Osteoblast (primary cell): ENCODE data around the gene SKA2. TPM values are rescaled to one million over a fixed set of nuclear protein-coding genes. Genes with fewer than 3 reads are reported as not detected.
"Not testable (repeated sequence)": the region's sequence is repeated elsewhere in the genome, so short reads cannot be mapped to it uniquely, and the experiment has no call there.

Source experiments
- DNase-seq: peaks from one replicate; pipeline ENCODE4 v3.0.0; 2011; ENCODE audit warnings: low spot score, mixed read lengths; ENCODE audit not compliant: insufficient read length; ENCODE audit errors: missing footprints
- H2AFZ ChIP-seq: 2 replicates; pipeline ENCODE4 v1.6.0; 2011; ENCODE audit warnings: mild to moderate bottlenecking, low read length
- H3K27ac ChIP-seq: 2 replicates; pipeline ENCODE4 v1.5.1; 2011; ENCODE audit warnings: mild to moderate bottlenecking, low read depth, low read length, moderate library complexity
- H3K27me3 ChIP-seq: 2 replicates; pipeline ENCODE4 v1.6.0; 2012; ENCODE audit warnings: mild to moderate bottlenecking, control low read depth, inconsistent platforms, low read length, moderate library complexity; ENCODE audit not compliant: insufficient read depth
- H3K36me3 ChIP-seq: 2 replicates; pipeline ENCODE4 v1.5.1; 2011; ENCODE audit warnings: mild to moderate bottlenecking, low read length, control low read depth, moderate library complexity; ENCODE audit not compliant: insufficient read depth
- H3K4me1 ChIP-seq: 2 replicates; pipeline ENCODE4 v1.5.1; 2011; ENCODE audit warnings: mild to moderate bottlenecking, low read length, control low read depth, moderate library complexity; ENCODE audit not compliant: insufficient read depth
- H3K4me2 ChIP-seq: 2 replicates; pipeline ENCODE4 v1.6.0; 2011; ENCODE audit warnings: mild to moderate bottlenecking, low read length; ENCODE audit not compliant: insufficient read depth
- H3K4me3 ChIP-seq: fragments of 200-600 bp; sonication (generic); 3 replicates; pipeline ENCODE4 v1.5.1; 2012; ENCODE audit warnings: mild to moderate bottlenecking, low read length, inconsistent platforms; ENCODE audit not compliant: insufficient read depth
- H3K79me2 ChIP-seq: 2 replicates; pipeline ENCODE4 v1.6.0; 2012; ENCODE audit warnings: mild to moderate bottlenecking, low read length, control low read depth, inconsistent platforms; ENCODE audit not compliant: insufficient read depth
- H3K9me3 ChIP-seq: 2 replicates; pipeline ENCODE4 v1.5.1; 2011; ENCODE audit warnings: low read depth, low read length, control low read depth
- H4K20me1 ChIP-seq: 2 replicates; pipeline ENCODE4 v1.6.0; 2012; ENCODE audit warnings: mild to moderate bottlenecking, low read length, control low read depth; ENCODE audit not compliant: insufficient read depth
- total RNA-seq: library from RNA; depleted of rRNA; stranded (reverse); fragments of >200 nt; gene quantifications from 2 replicates; pipeline ENCODE4 v1.2.3, GENCODE V29; 2012
- TF ChIP-seq, protein P1 (sequence below): IDR thresholded peaks from 2 replicates; pipeline ENCODE4 v1.5.1; 2011; ENCODE audit warnings: mild to moderate bottlenecking, low read depth, low read length, moderate library complexity; ENCODE audit errors: extremely low read depth

SKA2 gene
- total RNA-seq, 1 donor, result 32.6 TPM

DNA sequence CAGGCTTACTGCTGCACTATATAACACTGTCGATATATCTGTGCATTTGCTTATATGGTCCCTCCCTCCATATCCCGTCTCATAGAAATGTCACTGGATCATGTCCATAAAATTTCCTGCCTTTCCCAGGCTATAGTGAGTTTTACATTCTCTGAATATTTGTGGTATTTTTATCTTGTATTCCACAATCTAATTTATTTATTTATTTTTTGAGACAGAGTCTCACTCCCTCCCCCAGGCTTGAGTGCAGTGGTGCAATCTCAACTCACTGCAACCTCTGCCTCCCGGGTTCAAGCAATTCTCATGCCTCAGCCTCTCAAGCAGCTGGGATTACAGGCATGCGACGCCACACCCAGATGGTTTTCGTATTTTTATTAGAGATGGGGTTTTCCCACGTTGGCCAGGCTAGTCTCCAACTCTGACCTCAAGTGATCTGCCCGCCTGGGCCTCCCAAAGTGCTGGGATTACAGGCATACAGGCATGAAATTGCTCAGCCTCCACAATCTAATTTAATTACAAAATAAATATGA is 61.2 kb downstream of the SKA2 start:
- Histone ChIP-seq H3K9me3 (no peaks in the 10 kb centered on the region), H3K4me3 (peak overlapping the region; percentile 18), H3K79me2 (peaks cover 35% of the 10 kb centered on the region), H3K4me2 (peak overlapping the region; percentile 68), H3K27me3 (no peaks in the 10 kb centered on the region), H4K20me1 (no peaks in the 10 kb centered on the region), H3K36me3 (peaks cover 5% of the 10 kb centered on the region), H3K27ac (peak overlapping the region; percentile 90), H3K4me1 (peaks cover 25% of the 10 kb centered on the region), H2AFZ (peak overlapping the region; percentile 21)
- DNase-seq, result no peak
- TF ChIP-seq, protein P1, sequence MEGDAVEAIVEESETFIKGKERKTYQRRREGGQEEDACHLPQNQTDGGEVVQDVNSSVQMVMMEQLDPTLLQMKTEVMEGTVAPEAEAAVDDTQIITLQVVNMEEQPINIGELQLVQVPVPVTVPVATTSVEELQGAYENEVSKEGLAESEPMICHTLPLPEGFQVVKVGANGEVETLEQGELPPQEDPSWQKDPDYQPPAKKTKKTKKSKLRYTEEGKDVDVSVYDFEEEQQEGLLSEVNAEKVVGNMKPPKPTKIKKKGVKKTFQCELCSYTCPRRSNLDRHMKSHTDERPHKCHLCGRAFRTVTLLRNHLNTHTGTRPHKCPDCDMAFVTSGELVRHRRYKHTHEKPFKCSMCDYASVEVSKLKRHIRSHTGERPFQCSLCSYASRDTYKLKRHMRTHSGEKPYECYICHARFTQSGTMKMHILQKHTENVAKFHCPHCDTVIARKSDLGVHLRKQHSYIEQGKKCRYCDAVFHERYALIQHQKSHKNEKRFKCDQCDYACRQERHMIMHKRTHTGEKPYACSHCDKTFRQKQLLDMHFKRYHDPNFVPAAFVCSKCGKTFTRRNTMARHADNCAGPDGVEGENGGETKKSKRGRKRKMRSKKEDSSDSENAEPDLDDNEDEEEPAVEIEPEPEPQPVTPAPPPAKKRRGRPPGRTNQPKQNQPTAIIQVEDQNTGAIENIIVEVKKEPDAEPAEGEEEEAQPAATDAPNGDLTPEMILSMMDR, result no peak

DNA sequence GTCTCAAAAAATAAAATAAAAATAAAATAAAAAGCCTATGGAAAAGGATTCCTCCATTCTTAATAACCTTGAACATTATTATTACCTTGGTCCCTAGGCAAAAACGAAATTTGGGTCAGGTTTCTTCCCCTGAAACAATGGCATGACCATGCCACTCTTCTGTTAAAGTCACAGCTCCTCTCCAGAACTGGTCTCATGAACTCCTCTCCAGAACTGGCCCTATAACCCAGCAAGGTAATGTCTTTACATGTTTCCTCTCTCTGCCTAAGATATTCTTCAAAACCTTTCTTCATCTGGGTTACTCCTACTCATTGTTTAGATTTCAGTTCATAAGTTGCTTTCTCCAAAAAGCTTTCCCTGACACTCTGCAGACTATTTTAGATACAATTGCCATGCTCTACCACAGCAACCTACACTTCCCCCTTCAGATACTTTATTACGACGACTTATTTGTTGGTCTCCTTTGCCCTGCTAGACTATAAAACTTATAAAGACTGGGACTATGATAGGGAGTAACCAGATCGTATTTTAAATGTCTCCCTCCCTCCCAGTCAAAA is 61.8 kb downstream of the SKA2 start:
- H3K4me1 ChIP-seq, result peaks cover 25% of the 10 kb centered on the region
- H3K27ac ChIP-seq, result peak overlapping the region; percentile 85
- H3K36me3 ChIP-seq, result peaks cover 8% of the 10 kb centered on the region
- peak overlapping the region; percentile 21 for H2AFZ ChIP-seq
- TF ChIP-seq, protein P1, result no peak
- no peaks in the 10 kb centered on the region for H3K9me3 ChIP-seq
- H3K79me2 ChIP-seq, result peaks cover 31% of the 10 kb centered on the region
- H3K4me3 ChIP-seq, result peak overlapping the region; percentile 18
- peak overlapping the region; percentile 68 for H3K4me2 ChIP-seq
- no peaks in the 10 kb centered on the region for H3K27me3 ChIP-seq
- no peaks in the 10 kb centered on the region for H4K20me1 ChIP-seq
- no peak for DNase-seq

DNA sequence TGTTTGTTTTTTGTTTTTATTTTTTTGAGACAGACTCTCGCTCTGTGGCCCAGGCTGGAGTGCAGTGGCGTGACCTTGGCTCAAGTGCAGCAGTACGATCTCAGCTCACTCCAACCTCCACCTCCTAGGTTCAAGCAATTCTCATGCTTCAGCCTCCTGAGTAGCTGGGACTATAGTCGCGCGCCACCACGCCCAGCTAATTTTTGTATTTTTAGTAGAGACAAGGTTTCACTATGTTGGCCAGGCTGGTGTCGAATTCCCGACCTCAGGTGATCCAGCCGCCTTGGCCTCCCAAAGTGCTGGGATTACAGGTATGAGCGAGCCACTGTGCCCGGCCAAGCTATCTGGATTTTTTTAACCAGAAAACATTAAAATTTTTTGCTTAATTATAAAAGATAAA is 64.4 kb downstream of the SKA2 start:
- peaks cover 25% of the 10 kb centered on the region for H3K4me1 ChIP-seq
- not testable (repeated sequence) for H3K27ac ChIP-seq, H2AFZ ChIP-seq, H3K4me2 ChIP-seq, H3K27me3 ChIP-seq, H4K20me1 ChIP-seq, H3K4me3 ChIP-seq, DNase-seq, H3K9me3 ChIP-seq
- H3K79me2 ChIP-seq, result peaks cover 16% of the 10 kb centered on the region
- H3K36me3 ChIP-seq, result peaks cover 19% of the 10 kb centered on the region

DNA sequence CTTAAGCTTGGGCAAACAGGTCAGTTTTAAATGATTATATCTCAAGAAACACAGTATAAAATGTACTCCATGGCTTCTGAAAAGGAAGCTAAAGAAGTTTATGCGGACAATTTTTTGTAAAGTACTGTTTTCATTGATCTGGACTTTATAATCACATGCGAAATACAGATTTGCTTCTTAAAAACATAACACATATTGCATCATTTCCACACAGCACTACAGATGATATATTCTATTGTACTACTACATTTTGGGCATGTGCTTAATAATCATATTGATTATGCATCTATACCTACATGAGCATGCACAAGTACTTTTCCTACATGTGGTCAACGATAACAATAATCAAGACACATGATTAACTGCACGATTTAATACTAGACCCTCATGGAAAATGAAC is 70.8 kb downstream of the SKA2 start:
- TF ChIP-seq, protein P1, result no peak
- no peaks in the 10 kb centered on the region for H3K9me3 ChIP-seq
- no peak overlapping the region for H3K4me2 ChIP-seq
- H4K20me1 ChIP-seq, result no peaks in the 10 kb centered on the region
- H2AFZ ChIP-seq, result no peak overlapping the region
- no peak overlapping the region for H3K4me3 ChIP-seq
- H3K4me1 ChIP-seq, result no peaks in the 10 kb centered on the region
- DNase-seq, result no peak
- H3K27me3 ChIP-seq, result no peaks in the 10 kb centered on the region
- H3K27ac ChIP-seq, result no peak overlapping the region
- peaks cover 40% of the 10 kb centered on the region for H3K36me3 ChIP-seq
- peaks cover 2% of the 10 kb centered on the region for H3K79me2 ChIP-seq
